KOPT-K1 (cell line): ENCODE measurements around the gene TRPM2.

Source experiments
- H3K27ac ChIP-seq: fragments of 200-600 bp; sonication (generic); 2 replicates; pipeline ENCODE4 v1.5.1; 2016; ENCODE audit warnings: antibody characterized with exemption, mild to moderate bottlenecking, low read depth, low read length; ENCODE audit not compliant: poor library complexity, severe bottlenecking
- H3K36me3 ChIP-seq: fragments of 200-600 bp; sonication (generic); 2 replicates; pipeline ENCODE4 v1.5.1; 2017; ENCODE audit warnings: antibody characterized with exemption, mild to moderate bottlenecking, low read length, moderate library complexity; ENCODE audit not compliant: insufficient read depth
- H3K9me3 ChIP-seq: fragments of 200-600 bp; sonication (generic); 2 replicates; pipeline ENCODE4 v1.5.1; 2017; ENCODE audit warnings: antibody characterized with exemption, low read length, mild to moderate bottlenecking; ENCODE audit not compliant: insufficient read depth, poor library complexity, severe bottlenecking

TRPM2 gene

DNA sequence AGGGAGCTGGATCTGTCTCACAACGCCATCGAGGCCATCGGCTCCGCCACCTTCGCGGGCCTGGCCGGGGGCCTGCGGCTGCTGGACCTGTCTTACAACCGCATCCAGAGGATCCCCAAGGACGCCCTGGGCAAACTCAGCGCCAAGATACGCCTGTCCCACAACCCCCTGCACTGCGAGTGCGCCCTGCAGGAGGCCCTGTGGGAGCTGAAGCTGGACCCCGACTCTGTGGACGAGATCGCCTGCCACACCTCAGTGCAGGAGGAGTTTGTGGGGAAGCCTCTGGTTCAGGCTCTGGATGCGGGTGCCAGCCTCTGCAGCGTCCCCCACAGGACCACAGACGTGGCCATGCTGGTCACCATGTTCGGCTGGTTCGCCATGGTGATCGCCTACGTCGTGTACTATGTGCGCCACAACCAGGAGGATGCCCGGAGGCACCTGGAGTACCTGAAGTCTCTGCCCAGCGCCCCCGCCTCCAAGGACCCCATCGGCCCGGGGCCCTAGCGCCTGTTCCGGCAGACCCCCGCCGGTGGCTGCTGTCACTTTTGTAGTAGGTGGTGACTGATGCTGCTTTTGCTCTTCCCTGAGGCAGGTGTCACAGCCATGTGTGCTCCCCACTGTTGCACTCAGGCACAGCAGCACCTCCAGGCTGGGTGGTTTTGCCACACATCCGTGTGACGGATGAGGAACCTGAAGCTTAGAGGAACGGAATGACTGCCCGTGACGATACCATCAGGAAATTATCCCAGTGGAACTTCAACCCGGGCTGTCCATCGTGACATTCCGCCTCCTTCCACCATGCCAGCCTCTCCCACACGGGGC is 103.7 kb downstream of the TRPM2 start:
- Histone ChIP-seq H3K36me3 (no peaks in the 10 kb centered on the region), H3K9me3 (peaks cover 15% of the 10 kb centered on the region), H3K27ac (no peak overlapping the region)

DNA sequence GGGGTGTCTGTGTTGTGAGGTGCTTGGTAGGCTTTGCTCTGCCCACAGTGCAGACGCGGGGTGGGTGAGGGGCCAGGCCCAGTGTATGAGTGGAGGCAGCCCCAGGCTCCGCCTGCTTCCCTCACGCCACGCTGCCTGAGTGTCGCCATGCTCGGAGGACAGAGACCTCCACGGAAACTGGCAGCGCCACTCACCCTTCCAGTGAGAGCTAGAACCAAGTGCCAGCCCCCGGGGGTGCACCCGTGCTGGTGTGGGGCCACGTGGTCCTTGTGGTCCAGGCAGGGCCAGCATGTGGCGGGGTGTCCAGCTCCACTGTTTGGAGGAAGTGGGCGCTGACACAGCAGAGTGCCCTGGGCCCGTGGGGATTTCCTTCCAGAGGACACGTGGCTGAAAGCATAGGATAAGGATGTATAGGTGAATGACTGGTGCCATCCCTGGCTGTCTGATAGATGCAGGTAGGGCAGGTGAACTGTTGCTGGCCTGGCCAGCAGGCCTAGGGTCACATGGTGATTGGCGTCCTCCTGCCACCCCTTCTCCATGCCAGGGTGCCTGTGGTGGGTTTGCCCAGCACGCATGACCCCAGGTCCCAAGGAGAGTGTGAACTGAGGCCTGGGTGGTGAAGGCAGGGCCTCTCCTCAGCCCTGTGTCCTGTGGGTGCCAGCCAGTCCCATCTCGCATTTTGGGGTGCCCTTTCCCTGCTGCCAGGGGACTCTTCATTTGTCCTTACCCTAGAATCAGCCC is 105.7 kb downstream of the TRPM2 start:
- H3K27ac ChIP-seq, result no peak overlapping the region
- H3K36me3 ChIP-seq, result no peaks in the 10 kb centered on the region
- peaks cover 9% of the 10 kb centered on the region for H3K9me3 ChIP-seq

DNA sequence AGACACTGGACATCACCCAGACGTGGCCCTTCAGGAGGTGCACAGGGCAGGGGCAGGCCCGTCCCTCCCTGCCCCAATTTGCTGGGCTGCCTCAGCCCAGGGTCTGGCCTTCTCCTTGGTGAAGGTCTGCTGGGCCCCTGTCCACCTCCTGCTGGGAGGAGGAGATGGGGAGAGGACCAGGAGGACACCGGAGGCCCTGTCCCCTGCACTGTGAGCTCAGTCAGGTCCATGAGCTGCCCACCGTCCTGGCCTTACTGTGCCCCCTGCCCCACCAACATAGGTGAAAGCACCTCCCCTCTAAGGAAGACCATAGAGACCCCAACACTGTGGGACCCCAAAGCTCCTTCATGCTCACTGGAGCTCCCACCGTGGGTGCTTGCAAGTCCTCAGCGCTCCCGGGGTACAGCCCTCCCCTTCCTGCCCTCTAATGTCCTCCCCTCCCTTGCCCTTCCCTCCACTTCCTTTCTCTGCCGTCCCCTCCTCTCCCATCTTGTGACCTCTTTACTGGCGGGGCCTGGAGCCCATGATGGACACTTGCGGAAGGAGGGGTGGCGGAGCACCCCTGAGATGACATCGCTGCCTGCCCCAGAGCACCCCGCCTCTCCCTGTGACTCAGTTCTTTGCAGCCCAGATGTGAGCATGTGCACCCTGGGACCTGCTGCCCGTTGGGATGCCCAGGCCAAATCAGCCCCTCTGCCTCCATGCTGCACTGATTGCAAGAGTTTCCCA is 106.5 kb downstream of the TRPM2 start:
- H3K9me3 ChIP-seq, result peaks cover 1% of the 10 kb centered on the region
- no peak overlapping the region for H3K27ac ChIP-seq
- no peaks in the 10 kb centered on the region for H3K36me3 ChIP-seq

DNA sequence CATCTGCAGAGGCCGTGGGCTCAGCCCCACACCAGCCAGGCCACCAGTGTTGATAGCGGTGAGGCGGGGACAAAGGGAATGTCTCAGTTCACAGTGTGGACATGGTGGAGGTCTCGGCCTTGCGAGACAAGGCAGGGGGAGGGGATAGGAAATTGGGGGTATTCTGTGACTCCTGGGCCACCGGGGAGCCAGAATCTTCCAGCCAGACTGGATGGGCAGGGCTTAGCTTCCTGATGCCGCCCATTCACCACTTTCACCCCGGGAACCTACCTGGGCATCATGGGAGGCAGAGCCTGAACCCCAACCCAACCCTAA is 107.0 kb downstream of the TRPM2 start:
- Histone ChIP-seq H3K27ac (no peak overlapping the region), H3K36me3 (no peaks in the 10 kb centered on the region), H3K9me3 (no peaks in the 10 kb centered on the region)

DNA sequence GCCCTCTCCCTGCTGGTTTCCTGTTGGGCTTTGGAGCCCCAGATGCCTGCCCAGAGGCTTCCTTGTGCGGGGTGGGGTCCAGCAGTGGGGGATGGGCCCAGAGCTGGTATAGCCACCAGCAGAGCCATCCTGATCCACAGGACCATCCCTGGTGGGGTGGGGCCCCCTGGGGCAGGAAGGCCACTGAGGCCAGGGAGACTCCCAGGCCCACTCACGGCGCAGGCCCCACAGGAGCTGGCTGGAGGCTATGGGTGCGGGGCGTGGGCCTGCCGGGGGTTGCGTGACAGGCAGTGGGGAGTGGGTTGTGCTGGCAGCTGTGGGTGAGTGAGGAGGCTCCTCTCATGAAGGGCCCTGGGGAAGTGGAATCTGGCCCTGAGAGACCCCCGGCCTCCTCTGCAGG is 107.6 kb downstream of the TRPM2 start:
- H3K36me3 ChIP-seq, result no peaks in the 10 kb centered on the region
- H3K9me3 ChIP-seq, result no peaks in the 10 kb centered on the region
- no peak overlapping the region for H3K27ac ChIP-seq

DNA sequence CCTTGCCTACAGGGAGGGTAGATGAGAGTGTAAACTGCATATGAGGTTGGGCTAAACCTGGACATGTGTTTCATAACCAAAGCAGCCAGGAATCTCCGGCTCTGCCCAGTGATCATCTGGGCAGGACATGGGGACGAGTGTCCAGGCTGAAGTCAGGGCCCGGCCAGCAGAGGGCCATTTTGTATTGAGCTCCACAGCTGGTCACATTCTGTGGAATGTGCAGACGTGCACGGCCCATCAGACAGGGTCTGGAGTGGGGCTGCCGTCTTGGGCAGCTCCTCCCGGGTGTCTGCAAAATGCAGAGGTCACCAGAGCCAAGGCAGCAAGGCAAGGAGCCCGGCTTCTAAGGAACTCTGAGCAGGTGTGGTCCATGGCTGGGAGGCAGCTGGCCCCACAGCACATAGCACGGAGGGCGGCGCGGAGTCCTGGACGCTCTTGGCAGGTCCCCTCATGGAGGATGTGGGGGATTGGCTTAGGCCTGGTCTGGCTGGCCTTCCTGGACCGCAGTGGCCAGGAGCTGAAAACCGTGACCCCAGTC is 108.1 kb downstream of the TRPM2 start:
- Histone ChIP-seq H3K9me3 (no peaks in the 10 kb centered on the region), H3K36me3 (no peaks in the 10 kb centered on the region), H3K27ac (no peak overlapping the region)

DNA sequence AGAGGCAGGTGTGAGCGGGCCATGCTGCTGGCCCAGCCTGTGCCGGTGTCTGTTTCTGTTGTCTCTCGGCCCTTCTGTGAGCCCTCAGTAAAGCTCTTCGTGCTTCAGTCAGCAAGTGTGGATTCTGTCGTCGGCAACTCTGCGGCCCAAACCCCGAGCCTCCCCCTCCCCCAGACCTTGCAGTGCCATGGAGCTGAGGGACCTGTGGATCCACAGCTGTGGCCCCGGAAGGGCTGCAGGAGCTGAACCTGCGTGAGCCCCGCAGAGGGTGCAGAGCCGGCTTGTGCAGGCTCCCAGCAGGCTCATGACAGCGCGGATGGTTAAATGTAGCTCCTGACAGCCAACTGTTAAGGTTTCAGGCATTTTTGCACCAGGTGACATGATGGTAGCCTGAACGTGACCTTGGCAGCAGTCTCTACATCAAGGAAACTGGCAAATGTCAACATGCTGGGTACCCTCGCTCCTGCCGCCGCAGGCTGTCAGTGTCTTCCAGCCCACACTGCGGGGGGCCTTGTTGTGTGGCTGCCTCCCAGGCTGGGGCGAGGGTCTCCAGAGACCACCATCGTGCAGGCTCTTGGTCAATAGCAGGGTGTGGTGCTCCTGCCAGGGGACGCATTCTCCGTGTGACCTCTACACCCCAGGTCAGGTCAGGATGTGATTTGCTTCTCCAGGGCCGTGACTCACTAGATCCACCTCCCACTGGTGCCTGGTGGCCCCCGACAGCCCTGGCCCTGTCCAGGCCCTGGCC is 108.8 kb downstream of the TRPM2 start:
- no peaks in the 10 kb centered on the region for H3K9me3 ChIP-seq
- no peaks in the 10 kb centered on the region for H3K36me3 ChIP-seq
- no peak overlapping the region for H3K27ac ChIP-seq

DNA sequence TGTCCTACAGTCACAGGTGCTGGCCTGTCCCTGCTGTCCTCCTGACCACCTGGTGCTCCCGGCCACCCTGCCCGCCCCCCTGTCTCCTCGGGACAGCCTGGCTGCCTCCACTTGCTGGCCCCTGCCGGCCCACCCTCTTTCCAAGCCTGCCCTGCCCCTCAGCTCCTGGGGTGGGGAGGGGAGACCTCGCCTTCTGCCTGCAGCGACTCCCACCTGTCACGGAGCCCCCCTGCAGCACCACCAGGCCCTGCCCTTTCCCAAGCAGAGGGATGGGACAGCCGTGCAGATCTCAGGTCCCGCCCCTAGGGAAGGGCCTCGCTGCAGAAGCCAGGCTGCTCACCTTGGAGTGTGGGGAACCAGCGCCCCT is 109.4 kb downstream of the TRPM2 start:
- Histone ChIP-seq H3K27ac (no peak overlapping the region), H3K36me3 (no peaks in the 10 kb centered on the region), H3K9me3 (no peaks in the 10 kb centered on the region)

DNA sequence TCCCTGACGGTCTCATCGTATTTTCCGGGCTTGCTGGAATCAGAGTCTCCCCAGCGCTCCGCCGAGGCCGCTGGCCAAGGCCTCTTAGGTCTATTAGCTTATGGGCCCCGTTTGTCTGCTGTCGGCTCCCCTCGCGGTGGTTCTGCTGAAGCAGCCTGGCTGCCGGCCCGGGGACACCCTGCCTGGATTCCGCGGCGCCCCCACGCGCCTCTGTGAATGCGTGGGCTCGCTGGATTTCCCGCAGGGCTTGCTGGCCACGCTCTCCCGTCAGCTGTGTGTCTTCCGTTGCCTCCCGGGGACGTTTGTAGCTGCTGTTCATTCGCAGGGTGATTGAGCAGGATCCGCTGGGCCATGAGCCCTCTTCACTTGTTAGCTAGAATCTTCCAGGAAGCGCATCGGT is 110.3 kb downstream of the TRPM2 start:
- H3K9me3 ChIP-seq, result no peaks in the 10 kb centered on the region
- H3K27ac ChIP-seq, result no peak overlapping the region
- H3K36me3 ChIP-seq, result no peaks in the 10 kb centered on the region

DNA sequence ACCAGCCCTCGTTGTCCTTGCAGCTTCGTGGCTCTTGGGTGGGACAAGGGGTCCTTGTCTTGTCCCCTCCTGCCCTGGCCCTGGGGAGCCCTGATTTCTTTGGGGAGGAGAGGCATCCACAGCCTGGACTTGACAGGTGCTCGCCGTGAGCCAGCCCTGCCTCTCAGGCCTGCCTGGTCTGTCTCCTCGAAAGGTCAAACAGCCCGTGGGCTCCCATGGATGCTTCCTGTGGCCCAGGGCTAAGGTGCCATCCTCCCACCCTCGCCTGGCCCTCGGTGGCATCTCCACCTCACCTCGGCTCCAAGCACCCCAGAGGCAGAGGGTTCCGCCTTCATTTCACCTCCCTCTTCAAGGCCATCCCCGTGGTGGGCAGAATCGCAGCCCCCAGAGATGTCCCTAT is 110.9 kb downstream of the TRPM2 start:
- Histone ChIP-seq H3K27ac (no peak overlapping the region), H3K9me3 (no peaks in the 10 kb centered on the region), H3K36me3 (no peaks in the 10 kb centered on the region)

DNA sequence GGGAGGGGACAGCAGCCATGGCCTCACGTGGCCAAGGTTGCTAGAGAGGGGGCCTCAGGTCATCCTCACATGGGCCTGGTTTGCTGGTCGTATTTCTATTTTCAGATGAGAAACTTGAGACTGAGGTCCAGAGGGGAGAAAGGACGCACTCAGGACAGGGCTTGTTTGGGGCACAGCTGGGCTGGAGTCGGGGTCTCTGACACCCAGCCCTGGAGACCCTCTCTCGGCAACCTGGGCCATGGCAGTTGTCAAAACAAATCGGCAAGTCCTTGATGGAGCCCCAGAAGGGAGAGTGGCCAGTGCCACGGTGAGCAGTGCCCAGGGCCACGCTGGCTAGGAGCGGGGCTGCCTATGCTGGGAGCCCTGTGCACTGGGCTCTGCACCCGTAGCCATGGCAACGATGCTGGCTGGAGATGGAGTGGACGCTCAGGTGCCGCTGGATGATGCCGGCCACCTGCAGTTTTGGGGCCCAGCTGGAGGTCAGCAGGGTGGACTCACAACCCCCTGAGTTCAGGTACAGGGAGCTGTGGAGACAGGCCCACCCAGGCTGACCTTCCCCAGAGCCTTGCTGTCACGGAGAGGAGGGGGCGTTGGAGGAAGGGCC is 113.0 kb downstream of the TRPM2 start:
- no peaks in the 10 kb centered on the region for H3K36me3 ChIP-seq
- no peak overlapping the region for H3K27ac ChIP-seq
- H3K9me3 ChIP-seq, result no peaks in the 10 kb centered on the region

DNA sequence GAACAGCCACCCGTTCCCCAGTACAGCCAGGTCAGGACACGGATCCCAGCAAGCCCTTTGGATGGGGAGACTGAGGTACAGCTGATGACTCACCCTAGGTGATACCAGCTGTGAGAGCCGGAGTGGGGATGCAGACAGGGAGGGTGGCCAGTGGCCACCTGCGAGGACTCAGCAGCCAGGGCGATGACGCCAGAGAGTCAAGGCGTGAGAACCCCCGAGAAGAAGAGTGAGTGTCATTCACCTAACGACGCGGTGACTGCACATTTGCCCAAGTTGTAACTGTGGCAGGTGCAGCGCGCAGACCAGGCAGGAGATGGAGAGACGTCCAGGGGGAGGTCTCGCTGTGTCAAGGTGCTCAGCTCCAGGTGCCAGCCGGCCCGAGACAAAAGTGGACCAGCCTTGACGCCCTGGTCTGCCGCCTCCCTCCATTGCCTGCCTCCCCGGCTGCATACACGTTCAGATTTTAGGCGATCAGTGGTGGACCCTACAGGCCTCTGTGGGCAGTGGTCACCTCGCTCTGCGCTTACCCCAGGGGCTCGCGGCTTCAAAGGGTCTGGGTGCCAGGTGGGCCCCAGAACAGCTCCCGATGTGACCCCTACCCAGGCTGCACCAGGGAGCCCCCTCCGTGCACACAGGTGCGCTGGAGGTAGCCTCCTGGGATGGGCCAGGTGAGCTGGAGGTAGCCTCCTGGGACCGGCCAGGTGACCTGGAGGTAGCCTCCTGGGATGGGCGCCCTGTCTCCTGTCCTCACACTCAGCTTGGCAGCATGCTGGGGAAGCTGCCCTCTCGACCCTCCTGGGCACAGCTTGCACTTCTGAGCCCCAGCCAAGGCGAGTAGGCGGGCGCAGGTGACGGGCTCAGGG is 113.8 kb downstream of the TRPM2 start:
- H3K36me3 ChIP-seq, result no peaks in the 10 kb centered on the region
- H3K27ac ChIP-seq, result no peak overlapping the region
- H3K9me3 ChIP-seq, result no peaks in the 10 kb centered on the region

DNA sequence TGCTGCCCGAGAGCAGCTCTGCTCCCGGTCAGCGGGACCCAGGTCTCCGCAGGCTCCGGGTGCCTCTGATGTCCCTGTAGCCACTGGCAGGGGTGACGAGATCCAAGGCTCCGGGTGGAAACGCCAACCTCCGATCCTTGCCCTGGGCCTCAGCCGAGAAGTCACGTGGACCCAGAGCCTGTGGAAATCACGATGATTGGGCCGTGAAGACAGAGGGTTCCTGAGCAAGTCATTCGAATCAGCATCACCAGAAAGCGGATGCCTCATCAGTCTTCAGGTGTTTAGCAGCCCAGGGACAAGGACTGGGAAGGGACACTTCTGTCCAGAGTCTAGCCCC is 114.4 kb downstream of the TRPM2 start:
- Histone ChIP-seq H3K9me3 (no peaks in the 10 kb centered on the region), H3K36me3 (no peaks in the 10 kb centered on the region), H3K27ac (no peak overlapping the region)

DNA sequence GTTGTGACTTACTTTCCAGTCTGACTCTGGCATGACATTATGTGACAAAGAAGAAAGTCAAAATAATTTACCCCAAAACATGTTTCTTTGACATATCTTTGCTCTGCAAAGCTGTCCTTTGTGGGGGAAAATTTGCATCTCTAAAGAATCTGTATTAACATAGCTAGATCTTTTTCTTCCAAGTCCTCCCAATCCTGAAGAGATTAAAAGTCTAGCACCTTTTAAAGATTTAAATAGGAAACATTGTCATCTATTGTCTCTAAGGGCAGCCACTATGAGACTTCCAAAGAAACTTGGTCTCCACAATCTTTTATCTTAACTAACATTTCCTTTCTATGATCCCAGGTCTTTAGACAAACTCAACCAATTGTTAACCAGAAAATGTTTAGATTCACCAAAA is 117.9 kb downstream of the TRPM2 start:
- Histone ChIP-seq H3K9me3 (no peaks in the 10 kb centered on the region), H3K27ac (no peak overlapping the region)

More for the DNA sequence above, 117.9 kb downstream of the TRPM2 start:
- H3K36me3 ChIP-seq, result no peaks in the 10 kb centered on the region
